Loucy (cell line): Measurements from ENCODE around the gene GPR84.

Experiments used
- H2AFZ ChIP-seq: fragments of 200-600 bp; sonication (generic); 2 replicates; pipeline ENCODE4 v1.6.0; 2016; ENCODE audit warnings: antibody characterized with exemption, mild to moderate bottlenecking, low read length, moderate library complexity
- H3F3A ChIP-seq: fragments of 200-600 bp; 2 replicates; pipeline ENCODE4 v1.6.0; 2016; ENCODE audit warnings: antibody characterized with exemption, low read depth, mild to moderate bottlenecking
- H3K27me3 ChIP-seq: fragments of 200-600 bp; sonication (generic); 2 replicates; pipeline ENCODE4 v1.6.1; 2014; ENCODE audit warnings: low read length, mild to moderate bottlenecking; ENCODE audit not compliant: insufficient read depth, poor library complexity, severe bottlenecking
- H3K36me3 ChIP-seq: fragments of 200-600 bp; sonication (generic); 2 replicates; pipeline ENCODE4 v1.6.1; 2016; ENCODE audit warnings: low read length; ENCODE audit not compliant: insufficient read depth
- H3K4me1 ChIP-seq: fragments of 200-600 bp; sonication (generic); 2 replicates; pipeline ENCODE4 v1.5.1; 2014; ENCODE audit warnings: low read length, mild to moderate bottlenecking; ENCODE audit not compliant: insufficient read depth, poor library complexity, severe bottlenecking
- H3K4me2 ChIP-seq: fragments of 200-600 bp; sonication (generic); 2 replicates; pipeline ENCODE4 v1.6.0; 2014; ENCODE audit warnings: antibody characterized with exemption, low read length, low read depth, mild to moderate bottlenecking; ENCODE audit not compliant: poor library complexity, severe bottlenecking
- H3K4me3 ChIP-seq: fragments of 200-600 bp; sonication (generic); 2 replicates; pipeline ENCODE4 v1.5.1; 2014; ENCODE audit warnings: low read length, mild to moderate bottlenecking, mixed read lengths; ENCODE audit not compliant: poor library complexity, severe bottlenecking
- H3K79me2 ChIP-seq: fragments of 200-600 bp; sonication (generic); 2 replicates; pipeline ENCODE4 v1.6.1; 2014; ENCODE audit warnings: low read length; ENCODE audit not compliant: insufficient read depth
- H3K9ac ChIP-seq: fragments of 200-600 bp; sonication (generic); 2 replicates; pipeline ENCODE4 v1.6.0; 2014; ENCODE audit warnings: mild to moderate bottlenecking, low read depth, low read length, moderate library complexity; ENCODE audit not compliant: poor library complexity, severe bottlenecking
- H3K9me2 ChIP-seq: fragments of 200-600 bp; sonication (generic); replicated peaks from 2 replicates; pipeline ENCODE4 v1.6.1; 2016; ENCODE audit warnings: low read depth, low read length, mixed read lengths
- H3K9me3 ChIP-seq: fragments of 200-600 bp; sonication (generic); 2 replicates; pipeline ENCODE4 v1.6.1; 2014; ENCODE audit warnings: mild to moderate bottlenecking, antibody characterized with exemption, low read length, low read depth; ENCODE audit not compliant: insufficient read depth
- H4K20me1 ChIP-seq: fragments of 200-600 bp; sonication (generic); 2 replicates; pipeline ENCODE4 v1.6.0; 2014; ENCODE audit warnings: antibody characterized with exemption, low read length, mild to moderate bottlenecking; ENCODE audit not compliant: insufficient read depth, poor library complexity, severe bottlenecking
- EZH2phosphoT487 ChIP-seq: fragments of 200-600 bp; IDR thresholded peaks from 2 replicates; pipeline ENCODE4 v1.6.1; 2018; ENCODE audit warnings: antibody characterized with exemption, mild to moderate bottlenecking, moderate library complexity, borderline replicate concordance
- TF ChIP-seq, protein P1 (sequence below): fragments of 200-600 bp; sonication (generic); conservative IDR thresholded peaks from 2 replicates; pipeline ENCODE4 v1.5.1; 2014; ENCODE audit warnings: mild to moderate bottlenecking, antibody characterized with exemption, low read length

Gene GPR84

GRCh38 chr12:54372113-54372806 lies 8.0 kb upstream of the GPR84 start:
- Histone ChIP-seq H3K79me2 (no peaks in the 10 kb centered on the region), H3K9me2 (no peaks in the 10 kb centered on the region), H3K4me1 (peaks cover 33% of the 10 kb centered on the region), H3K9ac (peak overlapping the region; percentile 66), H3K4me3 (peak overlapping the region; percentile 40), H3F3A (no peaks in the 10 kb centered on the region), H3K9me3 (no peaks in the 10 kb centered on the region), H4K20me1 (no peaks in the 10 kb centered on the region), H3K27me3 (no peaks in the 10 kb centered on the region), H3K36me3 (no peaks in the 10 kb centered on the region), H3K4me2 (peak overlapping the region; percentile 51), H2AFZ (peak overlapping the region; percentile 19; the same call in 1 of the 2 replicates)
- TF ChIP-seq, protein P1, sequence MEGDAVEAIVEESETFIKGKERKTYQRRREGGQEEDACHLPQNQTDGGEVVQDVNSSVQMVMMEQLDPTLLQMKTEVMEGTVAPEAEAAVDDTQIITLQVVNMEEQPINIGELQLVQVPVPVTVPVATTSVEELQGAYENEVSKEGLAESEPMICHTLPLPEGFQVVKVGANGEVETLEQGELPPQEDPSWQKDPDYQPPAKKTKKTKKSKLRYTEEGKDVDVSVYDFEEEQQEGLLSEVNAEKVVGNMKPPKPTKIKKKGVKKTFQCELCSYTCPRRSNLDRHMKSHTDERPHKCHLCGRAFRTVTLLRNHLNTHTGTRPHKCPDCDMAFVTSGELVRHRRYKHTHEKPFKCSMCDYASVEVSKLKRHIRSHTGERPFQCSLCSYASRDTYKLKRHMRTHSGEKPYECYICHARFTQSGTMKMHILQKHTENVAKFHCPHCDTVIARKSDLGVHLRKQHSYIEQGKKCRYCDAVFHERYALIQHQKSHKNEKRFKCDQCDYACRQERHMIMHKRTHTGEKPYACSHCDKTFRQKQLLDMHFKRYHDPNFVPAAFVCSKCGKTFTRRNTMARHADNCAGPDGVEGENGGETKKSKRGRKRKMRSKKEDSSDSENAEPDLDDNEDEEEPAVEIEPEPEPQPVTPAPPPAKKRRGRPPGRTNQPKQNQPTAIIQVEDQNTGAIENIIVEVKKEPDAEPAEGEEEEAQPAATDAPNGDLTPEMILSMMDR, result no peak
- no peak for TF ChIP-seq EZH2phosphoT487

- H3K4me3 ChIP-seq, result peak overlapping the region; percentile 40
- no peaks in the 10 kb centered on the region for H4K20me1 ChIP-seq
- no peak for TF ChIP-seq EZH2phosphoT487
- TF ChIP-seq, protein P1, result no peak
- no peaks in the 10 kb centered on the region for H3K79me2 ChIP-seq
- peak overlapping the region; percentile 51 for H3K4me2 ChIP-seq
- peaks cover 33% of the 10 kb centered on the region for H3K4me1 ChIP-seq
- H3K27me3 ChIP-seq, result no peaks in the 10 kb centered on the region
- H3K9me3 ChIP-seq, result no peaks in the 10 kb centered on the region
- H3K9me2 ChIP-seq, result no peaks in the 10 kb centered on the region
- no peaks in the 10 kb centered on the region for H3F3A ChIP-seq
- no peaks in the 10 kb centered on the region for H3K36me3 ChIP-seq
- H2AFZ ChIP-seq, result peak overlapping the region; percentile 19; the same call in 1 of the 2 replicates
- peak overlapping the region; percentile 66 for H3K9ac ChIP-seq
Measured at GRCh38 chr12:54371328-54372112, 7.2 kb upstream of the GPR84 start.

GRCh38 chr12:54370171-54370730 lies 6.0 kb upstream of the GPR84 start:
- no peaks in the 10 kb centered on the region for H3K36me3 ChIP-seq
- H2AFZ ChIP-seq, result no peak overlapping the region
- H3K9ac ChIP-seq, result no peak overlapping the region
- peaks cover 33% of the 10 kb centered on the region for H3K4me1 ChIP-seq
- H3K27me3 ChIP-seq, result no peaks in the 10 kb centered on the region
- no peak overlapping the region for H3K4me2 ChIP-seq
- H3K9me2 ChIP-seq, result no peaks in the 10 kb centered on the region
- no peaks in the 10 kb centered on the region for H3K9me3 ChIP-seq
- TF ChIP-seq, protein P1, result no peak
- TF ChIP-seq EZH2phosphoT487, result no peak
- H3K79me2 ChIP-seq, result no peaks in the 10 kb centered on the region
- H3K4me3 ChIP-seq, result no peak overlapping the region
- H3F3A ChIP-seq, result no peaks in the 10 kb centered on the region
- H4K20me1 ChIP-seq, result no peaks in the 10 kb centered on the region
